ENCODE data around the gene GPR31.
"Not testable (repeated sequence)": the region's sequence is repeated elsewhere in the genome, so short reads cannot be mapped to it uniquely, and the experiment has no call there.

DNA sequence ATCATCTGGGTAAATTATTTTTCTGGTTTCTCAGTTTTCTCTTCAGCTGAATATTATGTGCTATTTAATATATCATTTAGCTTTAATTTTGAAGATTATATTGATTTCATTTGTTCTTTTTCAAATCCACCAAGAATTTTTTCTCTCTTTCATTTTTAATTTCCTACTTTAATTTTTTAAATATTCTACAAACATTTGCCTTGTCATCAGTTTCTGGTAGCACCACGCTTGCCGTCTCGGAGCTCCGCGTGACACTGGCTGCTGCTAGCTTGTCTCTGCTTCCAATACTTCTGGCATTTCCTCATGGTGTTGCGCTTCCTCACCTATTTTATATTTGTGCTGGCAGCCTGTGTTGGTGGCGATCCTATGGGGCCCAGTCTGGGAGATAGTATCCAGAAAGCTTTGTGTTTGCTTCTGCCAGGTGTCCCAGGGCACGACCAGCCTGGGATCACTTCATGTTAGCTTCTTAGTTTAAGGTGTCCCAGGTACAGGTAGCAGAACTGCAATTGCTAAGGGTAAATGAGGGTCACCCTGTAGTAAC is 33.3 kb upstream of the GPR31 start:
- not testable (repeated sequence) for TF ChIP-seq CTCF, POLR2A (IDR thresholded peaks at IDR 0.05)
